Common myeloid progenitor, CD34-positive (primary cell): ENCODE measurements around the gene RNF40.

Experiments
- CTCF ChIA-PET: fragments of 350-600 bp; sonication (Branson Sonifier 250); formaldehyde crosslinking; loops from one replicate; lab custom pipeline; 2021; ENCODE audit warnings: antibody characterized with exemption; lab: Charles Lee
- POLR2A ChIA-PET: fragments of 350-600 bp; sonication (Branson Sonifier 250); formaldehyde crosslinking; loops from one replicate; lab custom pipeline; 2021; ENCODE audit warnings: antibody characterized with exemption; lab: Charles Lee
- DNase-seq, 3 donors: peaks; one replicate each; pipeline versions ENCODE4 v3.0.0 to v3.0.0-alpha.2; 2013
- H3K27ac ChIP-seq, 2 experiments: 1 replicate in 1 of 2; 2 replicates in 1 of 2; pipeline ENCODE4 v1.7.0; 2013; ENCODE audit warnings: inconsistent platforms in 2 of 2, low read length in 2 of 2, mild to moderate bottlenecking in 2 of 2, low read depth in 1 of 2, moderate library complexity in 1 of 2; ENCODE audit not compliant: severe bottlenecking in 2 of 2, insufficient read depth in 1 of 2, poor library complexity in 1 of 2
- H3K27me3 ChIP-seq, 5 experiments: replicated peaks in 2 of 5; 1 replicate in 3 of 5; 2 replicates in 2 of 5; pipeline versions ENCODE4 v1.6.1 to v1.7.0; 2013; ENCODE audit warnings: low read length in 4 of 5, mild to moderate bottlenecking in 2 of 5, moderate library complexity in 2 of 5, inconsistent platforms in 1 of 5; ENCODE audit not compliant: insufficient read depth in 5 of 5, control insufficient read depth in 4 of 5
- H3K36me3 ChIP-seq, 4 experiments: 1 replicate in 2 of 4; 2 replicates in 2 of 4; pipeline versions ENCODE4 v1.6.1 to v1.7.0; 2013; ENCODE audit warnings: low read length in 3 of 4, control low read depth in 1 of 4, mild to moderate bottlenecking in 1 of 4; ENCODE audit not compliant: control insufficient read depth in 4 of 4, insufficient read depth in 4 of 4
- H3K4me1 ChIP-seq, 4 experiments: 1 replicate in 3 of 4; 2 replicates in 1 of 4; pipeline versions ENCODE4 v1.6.1 to v1.7.1; 2013; ENCODE audit warnings: low read length in 3 of 4, mild to moderate bottlenecking in 3 of 4, control low read depth in 1 of 4, inconsistent platforms in 1 of 4, moderate library complexity in 1 of 4; ENCODE audit not compliant: control insufficient read depth in 4 of 4, insufficient read depth in 4 of 4; ENCODE audit errors: control extremely low read depth in 1 of 4
- H3K4me3 ChIP-seq, 7 experiments: 1 replicate in 4 of 7; 2 replicates in 3 of 7; pipeline versions ENCODE4 v1.5.1 to v1.7.0; 2013; ENCODE audit warnings: mild to moderate bottlenecking in 7 of 7, low read length in 6 of 7, moderate library complexity in 6 of 7, inconsistent platforms in 2 of 7, low read depth in 2 of 7, control low read depth in 1 of 7; ENCODE audit not compliant: insufficient read depth in 4 of 7, control insufficient read depth in 1 of 7; ENCODE audit errors: extremely low read depth in 1 of 7
- H3K9me3 ChIP-seq, 5 experiments: 1 replicate in 4 of 5; 2 replicates in 1 of 5; pipeline versions ENCODE4 v1.6.1 to v1.7.1; 2013; ENCODE audit warnings: low read length in 4 of 5, mild to moderate bottlenecking in 2 of 5, inconsistent platforms in 1 of 5, low read depth in 1 of 5, moderate library complexity in 1 of 5; ENCODE audit not compliant: control insufficient read depth in 4 of 5, insufficient read depth in 2 of 5; ENCODE audit errors: control extremely low read depth in 1 of 5
- WGBS: methylation state at CpG from one replicate; pipeline ENCODE4 v1.1.5; 2013; ENCODE audit not compliant: insufficient coverage; 5-methylcytosine and 5-hydroxymethylcytosine counted together

The RNF40 gene

DNA sequence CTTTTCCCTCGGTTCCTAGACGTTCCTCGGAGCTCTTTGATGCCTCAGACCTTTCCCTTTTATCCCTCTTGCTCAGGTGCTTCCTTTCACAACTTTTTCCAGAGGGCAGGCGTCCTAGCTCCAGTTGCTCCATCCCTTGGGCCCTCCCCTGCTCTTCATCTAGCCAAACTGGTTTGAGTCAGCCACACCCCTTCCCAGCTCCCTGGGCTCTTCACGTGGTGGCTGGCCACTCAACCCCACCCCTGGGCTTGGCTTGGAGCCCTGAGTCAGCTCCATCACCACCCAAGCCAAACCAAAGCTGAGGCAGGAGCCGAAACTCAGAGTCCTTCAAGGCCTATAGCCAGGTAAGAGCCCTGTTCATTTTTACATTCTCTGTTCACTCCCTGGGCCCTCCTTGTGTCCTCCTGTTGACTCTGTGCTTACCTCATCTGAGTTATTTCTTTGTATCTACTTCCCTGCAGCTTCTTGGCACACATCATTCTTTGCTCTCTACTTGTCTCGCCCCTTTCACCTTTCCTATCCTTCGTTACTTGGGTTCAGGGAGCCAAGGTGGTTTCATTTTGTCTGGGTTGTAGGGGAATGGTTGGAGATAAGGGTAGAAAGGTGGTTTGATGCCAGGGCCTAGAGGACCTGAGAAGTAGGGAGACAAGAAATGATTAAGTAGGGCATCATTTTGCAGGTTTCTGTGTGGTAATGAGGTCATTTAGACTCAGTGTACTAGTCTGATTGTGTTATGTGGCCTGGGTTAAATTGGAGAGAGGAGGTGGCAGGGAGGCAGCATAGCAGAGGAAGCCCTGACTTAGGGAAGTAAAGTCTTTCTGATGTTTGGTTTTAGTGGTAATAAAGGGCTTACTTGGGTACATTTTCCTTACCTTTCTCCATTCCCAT, 21.5 kb upstream of the RNF40 start:
- no peak overlapping the region for H3K27ac ChIP-seq
- WGBS = 88% methylated on average over 5 of the region's 8 CpGs
- no peaks in the 10 kb centered on the region for H3K4me1 ChIP-seq
- CTCF ChIA-PET = interaction anchor here (0.9 kb wide), 1 partner anchor 19 kb away, joined by 4 read pairs; no protein-coding TSS in a partner anchor
- H3K36me3 ChIP-seq = peaks cover 20 to 90% (median 61%) of the 10 kb centered on the region in 4 experiments
- POLR2A ChIA-PET = no interaction called here
- H3K27me3 ChIP-seq = no peaks in the 10 kb centered on the region
- no peak for DNase-seq
- no peak overlapping the region for H3K4me3 ChIP-seq
- H3K9me3 ChIP-seq = no peaks in the 10 kb centered on the region

- Histone ChIP-seq H3K4me3 (no peak overlapping the region), H3K36me3 (peaks cover 12 to 82% (median 54%) of the 10 kb centered on the region in 4 experiments), H3K4me1 (no peaks in the 10 kb centered on the region), H3K27me3 (no peaks in the 10 kb centered on the region), H3K9me3 (no peaks in the 10 kb centered on the region), H3K27ac (no peak overlapping the region)
- ChIA-PET POLR2A (no interaction called here), CTCF (no interaction called here)
- no peak for DNase-seq
- 97% methylated on average over 5 of the region's 6 CpGs for WGBS
These were observed 20.6 kb upstream of the RNF40 start for GRCh38 chr16:30741461-30741914.

GRCh38 chr16:30743716-30744115, 18.4 kb upstream of the RNF40 start:
- POLR2A ChIA-PET = interaction anchor here (0.6 kb wide), 1 partner anchor 84 kb away, joined by 3 read pairs; no protein-coding TSS in a partner anchor
- CTCF ChIA-PET = interaction anchor here (0.9 to 1.5 kb wide), 2 partner anchors 13 to 17 kb away, joined by 5 to 6 read pairs; no protein-coding TSS in a partner anchor
- H3K36me3 ChIP-seq = peaks cover 9 to 60% (median 34%) of the 10 kb centered on the region in 4 experiments
- no peak overlapping the region for H3K27ac ChIP-seq
- WGBS = 100% methylated on average over 10 of the region's 11 CpGs
- no peaks in the 10 kb centered on the region for H3K9me3 ChIP-seq
- no peak for DNase-seq
- H3K4me1 ChIP-seq = peaks cover 0 to 6% (median 4%) of the 10 kb centered on the region in 4 experiments
- H3K4me3 ChIP-seq = no peak overlapping the region
- H3K27me3 ChIP-seq = no peaks in the 10 kb centered on the region

GRCh38 chr16:30744183-30744582, 17.9 kb upstream of the RNF40 start:
- H3K36me3 ChIP-seq = peaks cover 6 to 55% (median 29%) of the 10 kb centered on the region in 4 experiments
- DNase-seq = no peak
- H3K4me1 ChIP-seq = peaks cover 3 to 7% (median 5%) of the 10 kb centered on the region in 4 experiments
- WGBS = no CpG with 5 or more reads among the region's 2 CpGs
- no peaks in the 10 kb centered on the region for H3K27me3 ChIP-seq
- H3K27ac ChIP-seq = no peak overlapping the region
- no peaks in the 10 kb centered on the region for H3K9me3 ChIP-seq
- ChIA-PET CTCF (interaction anchor here (0.9 kb wide), 1 partner anchor 16 kb away, joined by 5 read pairs; no protein-coding TSS in a partner anchor), POLR2A (no interaction called here)
- H3K4me3 ChIP-seq = no peak overlapping the region

GRCh38 chr16:30745082-30745481, 17.0 kb upstream of the RNF40 start:
- CTCF ChIA-PET = no interaction called here
- POLR2A ChIA-PET = no interaction called here
- H3K27ac ChIP-seq = no peak overlapping the region
- no peaks in the 10 kb centered on the region for H3K9me3 ChIP-seq
- H3K4me3 ChIP-seq = no peak overlapping the region
- 100% methylated on average over 1 of the region's 2 CpGs for WGBS
- H3K4me1 ChIP-seq = peaks cover 3 to 13% (median 6%) of the 10 kb centered on the region in 4 experiments
- DNase-seq = no peak
- peaks cover 6 to 48% (median 23%) of the 10 kb centered on the region in 4 experiments for H3K36me3 ChIP-seq
- no peaks in the 10 kb centered on the region for H3K27me3 ChIP-seq

GRCh38 chr16:30746638-30747175, 15.4 kb upstream of the RNF40 start:
- no peak for DNase-seq
- Histone ChIP-seq H3K27me3 (no peaks in the 10 kb centered on the region), H3K4me3 (no peak overlapping the region), H3K27ac (no peak overlapping the region), H3K4me1 (peaks cover 3 to 13% (median 6%) of the 10 kb centered on the region in 4 experiments), H3K9me3 (no peaks in the 10 kb centered on the region), H3K36me3 (peaks cover 10 to 47% (median 25%) of the 10 kb centered on the region in 4 experiments)
- 90% methylated on average over 8 of the region's 9 CpGs for WGBS
- ChIA-PET POLR2A (no interaction called here), CTCF (interaction anchor here (0.9 to 1.5 kb wide), 5 partner anchors 15 to 58 kb away, joined by 3 to 4 read pairs (median 3); no protein-coding TSS in a partner anchor)
